Measurements from ENCODE around the gene GAS2L1.
A peak's percentile ranks its signal among the peaks of the same experiment; 100 is the strongest.

The GAS2L1 gene

GRCh38 chr22:29270475-29271271 is 35.8 kb upstream of the GAS2L1 start:
- H3K9me3 Mint-ChIP-seq, result no peaks in the 10 kb centered on the region
- H3K36me3 Mint-ChIP-seq (ENCODE audit: low read depth), result peaks cover 72% of the 10 kb centered on the region

DNA sequence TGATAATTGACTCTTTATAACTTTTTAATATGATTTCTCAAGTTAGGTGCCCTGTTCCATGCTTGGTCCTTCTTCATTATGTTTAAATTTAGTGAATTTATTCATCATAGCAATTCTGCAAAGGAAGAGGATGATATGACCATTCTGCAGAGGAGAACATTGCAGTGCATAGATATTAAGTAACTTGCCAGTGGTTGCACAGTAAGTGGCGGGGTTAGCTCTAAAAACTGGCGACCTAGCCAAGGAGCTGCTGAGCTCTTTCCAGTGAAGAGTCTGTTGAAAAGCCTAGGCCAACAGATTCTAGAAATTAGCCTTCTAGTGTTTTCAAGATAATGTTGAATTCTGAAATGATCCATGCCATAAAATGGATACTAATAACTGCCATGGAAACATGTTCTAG is 33.8 kb upstream of the GAS2L1 start:
- H3K36me3 Mint-ChIP-seq (ENCODE audit: low read depth), result peaks cover 81% of the 10 kb centered on the region
- H3K9me3 Mint-ChIP-seq, result no peaks in the 10 kb centered on the region
- H3K27me3 Mint-ChIP-seq (ENCODE audit: low read depth), result no peaks in the 10 kb centered on the region
- TF ChIP-seq, protein P1, sequence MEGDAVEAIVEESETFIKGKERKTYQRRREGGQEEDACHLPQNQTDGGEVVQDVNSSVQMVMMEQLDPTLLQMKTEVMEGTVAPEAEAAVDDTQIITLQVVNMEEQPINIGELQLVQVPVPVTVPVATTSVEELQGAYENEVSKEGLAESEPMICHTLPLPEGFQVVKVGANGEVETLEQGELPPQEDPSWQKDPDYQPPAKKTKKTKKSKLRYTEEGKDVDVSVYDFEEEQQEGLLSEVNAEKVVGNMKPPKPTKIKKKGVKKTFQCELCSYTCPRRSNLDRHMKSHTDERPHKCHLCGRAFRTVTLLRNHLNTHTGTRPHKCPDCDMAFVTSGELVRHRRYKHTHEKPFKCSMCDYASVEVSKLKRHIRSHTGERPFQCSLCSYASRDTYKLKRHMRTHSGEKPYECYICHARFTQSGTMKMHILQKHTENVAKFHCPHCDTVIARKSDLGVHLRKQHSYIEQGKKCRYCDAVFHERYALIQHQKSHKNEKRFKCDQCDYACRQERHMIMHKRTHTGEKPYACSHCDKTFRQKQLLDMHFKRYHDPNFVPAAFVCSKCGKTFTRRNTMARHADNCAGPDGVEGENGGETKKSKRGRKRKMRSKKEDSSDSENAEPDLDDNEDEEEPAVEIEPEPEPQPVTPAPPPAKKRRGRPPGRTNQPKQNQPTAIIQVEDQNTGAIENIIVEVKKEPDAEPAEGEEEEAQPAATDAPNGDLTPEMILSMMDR (IDR thresholded peaks at IDR 0.05; ENCODE audit: unreplicated experiment in 3 of 3), result no peak
- H3K27ac Mint-ChIP-seq, result no peak overlapping the region
- peaks cover 71% of the 10 kb centered on the region for H3K4me1 Mint-ChIP-seq
- H3K4me3 Mint-ChIP-seq, result no peak overlapping the region

More at GRCh38 chr22:29270475-29271271, 35.8 kb upstream of the GAS2L1 start:
- peak overlapping the region; percentile 98 to 100 (median 99) for H3K27ac Mint-ChIP-seq
- TF ChIP-seq, protein P1 (IDR thresholded peaks at IDR 0.05; ENCODE audit: unreplicated experiment in 3 of 3), result no peak
- peak overlapping the region; percentile 93 to 97 (median 94) for H3K4me3 Mint-ChIP-seq
- peaks cover 76% of the 10 kb centered on the region for H3K4me1 Mint-ChIP-seq
- no peaks in the 10 kb centered on the region for H3K27me3 Mint-ChIP-seq (ENCODE audit: low read depth)

DNA sequence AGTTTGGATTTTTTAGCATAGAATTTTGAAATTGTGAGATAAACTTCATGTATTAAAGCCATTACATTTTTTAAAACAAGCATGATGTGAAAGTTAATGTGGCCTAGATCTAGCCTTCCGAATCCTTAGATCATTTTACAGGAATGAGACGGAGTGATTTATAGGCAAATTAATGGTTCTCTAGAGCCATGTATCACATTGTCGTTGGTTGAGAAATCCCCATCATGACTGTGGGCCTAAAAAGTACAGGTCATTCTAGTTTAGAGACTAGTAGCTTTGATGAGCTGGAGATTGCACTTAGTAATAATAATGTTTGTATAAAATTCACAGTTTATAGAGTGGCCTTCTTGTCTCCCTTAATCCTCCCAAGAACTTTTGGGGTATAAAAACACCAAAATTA is 31.3 kb upstream of the GAS2L1 start:
- peaks cover 54% of the 10 kb centered on the region for H3K4me1 Mint-ChIP-seq
- H3K27ac Mint-ChIP-seq, result peak overlapping the region; percentile 37 to 74 (median 72)
- no peaks in the 10 kb centered on the region for H3K27me3 Mint-ChIP-seq (ENCODE audit: low read depth)
- peaks cover 91% of the 10 kb centered on the region for H3K36me3 Mint-ChIP-seq (ENCODE audit: low read depth)
- TF ChIP-seq, protein P1 (IDR thresholded peaks at IDR 0.05; ENCODE audit: unreplicated experiment in 3 of 3), result no peak
- H3K4me3 Mint-ChIP-seq, result no peak overlapping the region
- no peaks in the 10 kb centered on the region for H3K9me3 Mint-ChIP-seq

DNA sequence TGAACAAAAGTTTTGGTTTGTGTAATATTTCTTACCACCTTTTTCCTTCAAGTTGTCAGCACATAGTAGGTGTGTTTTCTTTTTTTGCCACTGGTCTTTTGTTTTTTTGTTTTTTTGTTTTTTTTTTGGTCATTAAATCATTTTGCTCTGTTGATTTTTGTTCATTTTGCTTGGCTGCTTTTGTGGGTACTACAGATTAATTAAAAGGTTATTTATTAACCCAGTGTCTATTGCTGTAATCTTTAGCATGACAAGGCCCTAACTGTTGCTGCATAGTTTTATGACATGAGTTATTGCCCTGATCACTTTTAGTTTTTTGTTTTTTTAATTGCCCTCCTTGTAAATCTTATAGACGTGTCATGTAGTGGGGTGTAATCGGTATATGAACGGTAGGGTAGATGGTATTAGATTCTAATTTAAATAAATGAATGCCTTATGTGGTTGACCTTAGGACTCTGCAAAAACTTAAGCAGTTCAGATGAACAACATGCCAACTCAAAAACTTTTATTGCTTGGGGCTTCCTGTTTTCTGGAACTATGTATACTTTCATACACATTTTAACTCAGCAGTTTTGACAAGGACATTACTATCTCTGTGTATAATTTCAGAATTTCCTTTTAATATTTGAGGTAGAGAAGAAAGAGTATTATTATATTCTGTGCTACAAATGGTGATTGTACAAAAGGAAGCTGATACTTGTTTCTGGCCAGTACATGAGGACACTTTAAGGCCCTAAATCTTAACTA is 30.5 kb upstream of the GAS2L1 start:
- peak overlapping the region in 2 of 3 experiments; percentile 8 to 39 for H3K4me3 Mint-ChIP-seq
- H3K9me3 Mint-ChIP-seq, result no peaks in the 10 kb centered on the region
- peaks cover 46% of the 10 kb centered on the region for H3K4me1 Mint-ChIP-seq
- H3K27me3 Mint-ChIP-seq (ENCODE audit: low read depth), result no peaks in the 10 kb centered on the region
- TF ChIP-seq, protein P1 (IDR thresholded peaks at IDR 0.05; ENCODE audit: unreplicated experiment in 3 of 3), result no peak
- peak overlapping the region; percentile 65 to 74 (median 72) for H3K27ac Mint-ChIP-seq
- peaks cover 92% of the 10 kb centered on the region for H3K36me3 Mint-ChIP-seq (ENCODE audit: low read depth)

- TF ChIP-seq, protein P1 (IDR thresholded peaks at IDR 0.05; ENCODE audit: unreplicated experiment in 3 of 3), result no peak
- Mint-ChIP-seq H3K4me1 (peaks cover 28% of the 10 kb centered on the region), H3K36me3 (ENCODE audit: low read depth) (peaks cover 95% of the 10 kb centered on the region), H3K4me3 (no peak overlapping the region), H3K9me3 (no peaks in the 10 kb centered on the region), H3K27ac (peak overlapping the region; percentile 7 to 74 (median 22)), H3K27me3 (ENCODE audit: low read depth) (no peaks in the 10 kb centered on the region)
Observed at GRCh38 chr22:29277927-29278326, 28.5 kb upstream of the GAS2L1 start.

All from nephron (organoid).